GM20000 (cell line): ENCODE measurements around the gene SLC37A1.

Experiments used
- DNase-seq: peaks from one replicate; pipeline ENCODE4 v3.0.0; 2012; ENCODE audit warnings: low spot score
- CTCF ChIP-seq: IDR thresholded peaks from 2 replicates; pipeline ENCODE4 v1.5.1; 2012; ENCODE audit warnings: mild to moderate bottlenecking, control low read depth; ENCODE audit errors: extremely low read depth, missing control alignments

Gene SLC37A1

GRCh38 chr21:42567214-42567555 is 53.5 kb downstream of the SLC37A1 start:
- no peak for TF ChIP-seq CTCF
- DNase-seq = no peak

GRCh38 chr21:42567861-42568260 is 54.2 kb downstream of the SLC37A1 start:
- no peak for TF ChIP-seq CTCF
- DNase-seq = no peak

- no peak for TF ChIP-seq CTCF
- DNase-seq = no peak
These were observed 54.7 kb downstream of the SLC37A1 start for GRCh38 chr21:42568376-42568775.

GRCh38 chr21:42568866-42569731 is 55.4 kb downstream of the SLC37A1 start:
- TF ChIP-seq CTCF = no peak
- no peak for DNase-seq

- no peak for TF ChIP-seq CTCF
- DNase-seq = no peak
These were observed 56.2 kb downstream of the SLC37A1 start for GRCh38 chr21:42569732-42570301.

GRCh38 chr21:42570362-42570761 is 56.7 kb downstream of the SLC37A1 start:
- DNase-seq = no peak
- no peak for TF ChIP-seq CTCF

GRCh38 chr21:42570841-42571387 is 57.3 kb downstream of the SLC37A1 start:
- DNase-seq = no peak
- TF ChIP-seq CTCF = no peak
